ENCODE measurements around the gene ARPC5L.

GRCh38 chr9:124859803-124860581 lies 1.9 kb upstream of the ARPC5L start:
- TF ChIP-seq CTCF (conservative IDR thresholded peaks at IDR 0.05; ENCODE audit: low read depth in 2 of 2), result no peak
- TF ChIP-seq EZH2 (IDR thresholded peaks at IDR 0.05; ENCODE audit: low read depth, unreplicated experiment), result no peak
- TF ChIP-seq EZH2phosphoT487 (IDR thresholded peaks at IDR 0.05; ENCODE audit: unreplicated experiment), result no peak
- TF ChIP-seq CREB1 (CRISPR knock-in tag; IDR thresholded peaks at IDR 0.05; ENCODE audit: low read depth), result no peak
- no peak for TF ChIP-seq JUNB (IDR thresholded peaks at IDR 0.05; ENCODE audit: unreplicated experiment)
- TF ChIP-seq POLR2AphosphoS5 (IDR thresholded peaks at IDR 0.05; ENCODE audit: low read depth), result no peak
- no peak for TF ChIP-seq REST (IDR thresholded peaks at IDR 0.05; ENCODE audit: unreplicated experiment)
- no peak for TF ChIP-seq NANOG (IDR thresholded peaks at IDR 0.05; ENCODE audit: borderline replicate concordance)
- no peak for TF ChIP-seq STAT1 (IDR thresholded peaks at IDR 0.05; ENCODE audit: unreplicated experiment)

Data from GM23338 (cell line).